Muscle of arm (tissue), 12 donors: ENCODE data around the gene MPC1. TPM values are rescaled to one million over a fixed set of nuclear protein-coding genes. Genes with fewer than 3 reads are reported as not detected.
"Not testable (repeated sequence)": the region's sequence is repeated elsewhere in the genome, so short reads cannot be mapped to it uniquely, and the experiment has no call there.

Experiments used
- DNase-seq: peaks from one replicate; pipeline ENCODE4 v3.0.0-alpha.2; 2013
- polyA plus RNA-seq, 12 donors: library from polyadenylated mRNA; unstranded; fragments of 120-200 nt; gene quantifications; one replicate each; pipeline ENCODE4 v1.2.1, GENCODE V29; 2013; ENCODE audit not compliant: insufficient read length in 12 of 12

MPC1 gene
- polyA plus RNA-seq, 12 donors = 52.6 to 90.8 (median 71.7) TPM; not detected in 1

DNA sequence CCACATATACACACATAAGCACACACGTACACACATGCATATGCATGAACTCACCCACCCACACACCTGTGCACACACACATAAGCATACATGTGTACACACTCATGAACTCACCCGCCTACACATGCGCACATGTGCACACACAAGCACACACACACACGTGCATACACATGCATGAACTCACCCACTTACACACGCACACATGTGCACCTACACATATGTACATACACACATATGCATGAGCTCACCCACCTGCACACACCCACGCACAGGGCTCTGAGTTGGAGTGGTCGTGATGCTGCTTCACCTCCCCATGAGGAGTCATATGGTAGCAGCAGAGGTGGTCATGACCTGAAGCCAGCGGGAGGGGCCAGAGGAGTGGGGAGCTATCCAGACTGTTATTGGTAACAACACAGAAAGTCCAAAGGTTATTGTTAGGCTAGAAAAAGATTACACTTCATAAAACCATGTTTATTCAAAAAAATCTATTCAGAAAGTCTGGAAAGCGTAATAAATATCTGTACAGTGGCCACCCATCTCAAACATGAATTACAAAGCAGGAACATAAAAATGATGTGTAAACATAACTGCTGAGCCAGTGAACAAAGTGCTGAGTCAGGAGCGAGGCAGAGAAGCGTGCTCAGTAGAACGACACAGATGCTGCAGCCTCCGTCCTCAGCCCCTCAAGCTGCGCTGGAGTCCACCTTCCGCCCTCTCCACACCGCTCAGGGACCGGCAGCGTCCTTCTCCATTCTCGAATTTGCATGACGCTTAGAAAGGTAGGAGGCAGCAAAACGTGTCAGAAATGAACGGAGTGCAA, 26.4 kb upstream of the MPC1 start:
- DNase-seq = no peak

DNA sequence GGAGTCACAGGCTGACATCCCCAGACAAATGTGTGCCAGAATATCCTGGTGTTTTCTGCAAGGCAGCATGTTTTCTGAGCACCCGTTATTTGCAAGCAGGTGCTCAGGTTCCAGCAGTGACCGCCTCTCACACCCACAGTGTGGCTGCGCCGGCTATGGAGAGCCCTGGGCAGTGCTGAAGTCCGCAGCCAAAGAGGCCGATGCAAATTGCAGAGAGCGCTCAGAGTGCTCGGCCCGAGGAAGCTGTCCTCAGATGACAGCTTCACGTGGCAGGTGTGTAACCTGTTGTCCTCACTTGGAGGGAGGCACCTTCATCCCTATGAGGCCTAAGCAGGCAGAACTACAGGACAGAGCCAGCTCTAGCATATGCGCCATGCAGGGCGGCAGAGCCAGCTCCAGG, 23.5 kb upstream of the MPC1 start:
- DNase-seq = no peak

DNA sequence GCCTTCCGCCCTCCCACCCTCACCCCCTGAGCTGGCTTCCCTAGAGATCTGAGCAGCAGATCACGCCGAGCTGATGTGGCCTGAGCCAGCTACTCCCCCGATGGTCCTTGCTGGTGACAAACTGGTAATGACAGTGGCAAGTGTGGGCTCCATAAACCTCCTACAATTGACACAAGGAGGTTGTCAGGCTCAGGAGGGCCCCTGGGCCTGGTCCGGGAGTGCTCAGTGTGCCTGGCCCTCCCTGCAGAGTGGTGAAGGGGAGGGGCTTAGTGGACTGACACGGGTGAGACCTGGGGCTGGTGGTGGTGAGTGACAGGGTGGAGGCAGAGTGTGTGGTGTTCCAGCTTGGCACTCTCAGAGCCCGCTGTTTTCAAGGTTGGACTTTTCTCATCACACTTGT, 22.6 kb upstream of the MPC1 start:
- DNase-seq = no peak

DNA sequence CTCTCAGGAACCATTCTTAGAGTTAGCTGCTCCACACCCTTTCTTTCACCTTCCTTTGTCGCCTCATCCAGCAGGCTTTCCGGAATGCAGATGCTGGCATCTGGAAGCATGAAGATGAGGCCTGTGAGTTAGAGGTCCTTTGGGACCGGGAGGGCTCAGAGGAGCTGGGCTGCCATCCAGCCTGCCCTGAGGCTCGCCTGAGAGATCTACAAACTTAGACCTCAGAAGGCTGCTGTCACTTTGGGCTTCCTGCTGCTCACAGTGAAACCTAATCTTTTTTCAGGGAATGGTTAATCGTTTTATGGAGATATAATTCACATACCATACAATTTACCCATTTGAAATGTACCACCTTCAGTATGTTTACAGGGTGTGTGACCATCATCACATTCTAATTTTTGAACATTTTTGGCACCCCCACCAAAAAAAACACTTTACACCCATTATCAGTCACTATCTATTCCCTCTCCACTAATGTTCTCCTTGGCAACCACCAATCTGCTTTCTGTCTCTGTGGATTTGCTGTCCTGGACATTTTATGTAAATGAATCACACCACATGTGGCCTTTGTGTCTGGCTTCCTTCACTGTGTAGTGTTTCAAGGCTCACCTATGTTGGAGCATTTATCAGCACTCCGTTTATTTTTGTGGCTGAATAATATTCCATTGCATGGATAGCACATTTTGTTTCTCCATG, 20.0 kb upstream of the MPC1 start:
- DNase-seq = no peak

DNA sequence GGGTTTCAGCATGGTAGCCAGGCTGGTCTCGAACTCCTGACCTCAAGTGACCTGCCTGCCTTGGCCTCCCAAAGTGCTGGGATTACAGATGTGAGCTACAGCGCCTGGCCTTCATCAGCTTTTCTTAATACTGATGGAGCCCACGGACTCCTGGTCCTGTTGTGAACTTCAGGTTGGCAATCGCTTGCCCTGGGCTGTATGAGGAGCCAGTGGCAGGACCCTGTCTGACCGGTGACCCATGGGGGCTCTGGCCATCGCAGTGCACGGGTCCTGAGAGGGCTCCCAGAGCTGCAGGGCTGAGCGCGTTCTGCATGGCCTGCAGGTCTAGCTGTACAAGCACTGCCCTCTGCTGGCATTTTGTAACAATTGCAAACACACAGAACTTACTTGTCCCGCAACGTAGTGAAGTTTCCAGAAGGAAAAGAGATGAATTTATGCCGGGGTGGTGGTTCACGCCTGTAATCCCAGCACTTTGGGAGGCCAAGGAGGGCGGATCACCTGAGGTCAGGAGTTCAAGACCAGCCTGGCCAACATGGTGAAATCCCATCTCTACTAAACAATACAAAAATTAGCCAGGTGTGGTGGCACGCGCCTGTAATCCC, 18.0 kb upstream of the MPC1 start:
- DNase-seq = peak; percentile 68

DNA sequence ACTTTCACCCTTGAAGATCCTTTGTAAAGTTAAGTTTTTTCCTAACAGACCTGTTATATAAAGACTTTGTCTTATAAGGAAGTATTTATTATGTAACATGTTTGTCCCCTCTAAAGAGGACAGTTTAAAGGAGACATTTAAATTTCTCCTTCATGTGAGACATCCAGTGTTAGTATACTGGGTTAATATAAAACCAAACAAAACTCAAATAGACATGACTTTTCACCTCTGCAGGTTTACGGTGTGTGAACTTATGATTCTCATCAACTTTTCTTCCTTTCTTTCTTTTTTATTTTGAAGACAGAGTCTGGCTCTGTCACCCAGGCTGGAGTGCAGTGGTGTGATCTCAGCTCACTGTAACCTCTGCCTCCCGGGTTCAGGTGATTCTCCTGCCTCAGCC, 17.4 kb upstream of the MPC1 start:
- no peak for DNase-seq

DNA sequence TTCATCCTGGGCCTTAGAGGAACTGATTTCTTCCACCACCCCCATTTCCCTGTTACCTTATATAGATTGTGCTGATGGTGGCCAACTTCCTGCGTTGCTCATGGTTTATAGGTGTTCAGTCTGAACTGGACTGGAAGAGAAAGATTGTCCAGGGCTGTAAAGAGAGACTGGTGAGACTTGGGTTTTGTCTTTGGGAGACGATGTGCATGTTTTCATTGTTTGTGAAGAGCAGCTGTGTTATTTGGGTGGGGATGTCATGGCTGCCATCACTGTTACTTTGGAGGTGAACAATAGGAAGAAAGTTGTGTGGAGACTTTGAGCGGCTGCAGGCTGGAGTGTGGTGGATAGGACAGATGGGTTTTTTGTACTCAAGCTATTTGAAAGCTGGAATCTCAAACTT, 15.6 kb upstream of the MPC1 start:
- no peak for DNase-seq

DNA sequence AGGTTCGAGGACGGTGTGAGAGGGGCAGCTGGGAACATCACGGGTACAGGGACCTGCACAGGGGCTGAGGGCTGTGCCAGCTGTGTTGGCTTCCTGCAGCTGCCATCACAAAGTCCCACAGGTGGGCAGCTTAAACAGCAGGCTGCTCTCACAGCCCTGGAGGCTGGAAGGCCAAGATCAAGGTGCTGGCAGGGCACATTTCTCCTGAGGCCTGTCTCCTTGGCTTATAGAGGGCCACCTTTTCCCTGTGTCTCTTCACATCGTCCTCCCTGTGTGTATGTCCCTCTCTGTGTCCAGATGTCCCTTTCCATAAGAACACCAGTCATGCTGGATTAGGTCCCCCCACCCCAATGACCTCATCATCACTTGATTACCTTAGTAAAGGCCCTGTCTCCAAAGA, 15.1 kb upstream of the MPC1 start:
- DNase-seq = no peak

DNA sequence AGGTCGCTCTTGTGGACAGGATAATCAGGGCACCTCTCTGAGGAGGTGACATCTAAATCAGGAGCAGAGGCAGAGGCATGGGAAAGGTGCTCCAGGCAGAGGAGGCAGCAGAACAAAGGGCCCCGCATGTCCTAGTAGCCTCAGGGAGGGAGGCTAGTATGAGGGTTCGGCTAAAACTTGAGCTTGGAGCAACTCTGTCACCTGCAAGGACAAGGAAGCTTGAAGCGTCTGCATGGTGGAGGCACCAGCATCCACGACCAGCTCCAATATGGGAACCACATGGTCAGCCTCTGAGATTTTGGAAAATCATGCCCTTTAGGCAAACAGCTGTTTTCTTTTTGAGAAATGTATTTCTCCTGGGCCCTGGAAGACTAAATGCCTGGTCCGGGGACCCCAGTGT, 13.0 kb upstream of the MPC1 start:
- DNase-seq = no peak

DNA sequence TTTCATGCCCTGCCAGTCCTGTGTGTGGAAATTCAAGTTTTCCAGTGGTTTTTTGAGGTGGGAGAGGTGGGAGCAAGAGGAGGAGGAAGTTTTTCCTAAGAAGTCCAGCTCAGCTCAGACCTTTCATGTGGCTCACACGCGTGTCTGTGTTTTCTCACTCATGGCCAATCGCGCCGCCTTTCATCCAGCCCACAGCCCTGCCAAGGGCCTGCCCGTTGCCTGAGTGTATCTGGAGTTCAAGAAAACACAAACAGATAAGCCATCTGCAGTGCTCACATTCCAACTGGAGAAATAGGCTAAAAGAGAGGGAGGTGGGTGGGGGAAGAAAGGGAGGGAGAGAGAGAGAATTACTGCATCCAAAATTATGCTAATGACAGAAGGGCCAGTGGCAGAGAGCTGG, 12.6 kb upstream of the MPC1 start:
- DNase-seq = no peak

DNA sequence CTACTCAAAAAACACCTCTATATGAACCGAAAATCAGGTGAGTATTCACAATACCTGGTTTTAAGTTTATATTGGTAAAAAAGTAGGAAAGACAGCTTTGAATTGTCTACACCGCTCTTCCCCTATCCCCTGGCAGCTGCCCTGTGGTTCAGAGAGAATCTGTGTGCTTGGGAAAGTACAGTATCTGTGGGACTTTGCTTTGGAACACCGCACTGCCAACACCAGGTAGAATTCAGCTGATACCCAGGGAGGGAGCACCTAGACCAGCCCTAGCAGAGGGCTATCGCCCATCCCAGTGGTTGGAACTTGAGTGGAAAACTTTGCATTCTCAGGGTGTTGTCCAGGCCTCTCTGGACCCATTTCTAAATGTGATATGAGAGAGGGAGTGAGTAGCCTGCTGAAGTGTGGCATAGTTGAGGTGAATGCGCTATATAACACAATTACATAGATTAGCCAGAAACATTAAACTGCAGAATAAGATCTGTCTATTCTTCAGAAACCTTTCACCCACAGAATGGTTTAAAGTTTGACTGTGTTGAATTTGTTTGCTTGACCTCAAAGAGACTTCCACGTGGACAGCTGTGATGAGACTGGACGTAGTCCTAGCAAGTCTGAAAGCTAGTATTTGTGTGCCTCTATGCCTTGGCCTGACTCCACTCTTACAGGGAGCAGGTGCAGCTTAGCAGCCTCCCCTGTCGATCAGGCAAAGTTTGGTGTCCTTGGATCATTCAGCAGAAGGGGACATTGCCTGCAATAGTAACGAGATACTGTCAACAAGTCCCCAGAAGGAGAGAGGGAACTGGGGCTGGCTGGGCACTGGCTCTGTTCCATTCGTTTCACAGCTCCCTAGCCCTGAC, 11.5 kb upstream of the MPC1 start:
- peak; percentile 5 for DNase-seq

DNA sequence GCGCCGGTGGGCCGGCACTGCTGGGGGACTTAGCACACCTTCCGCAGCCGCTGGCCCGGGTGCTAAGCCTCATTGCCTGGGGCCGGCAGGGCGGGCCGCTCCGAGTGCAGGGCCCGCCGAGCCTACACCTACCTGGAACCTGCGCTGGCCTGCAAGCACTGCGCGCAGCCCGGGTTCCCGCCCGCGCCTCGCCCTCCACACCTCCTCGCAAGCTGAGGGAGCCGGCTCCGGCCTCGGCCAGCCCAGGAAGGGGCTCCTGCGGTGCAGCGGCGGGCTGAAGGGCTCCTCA, 10.7 kb upstream of the MPC1 start:
- DNase-seq = no peak

DNA sequence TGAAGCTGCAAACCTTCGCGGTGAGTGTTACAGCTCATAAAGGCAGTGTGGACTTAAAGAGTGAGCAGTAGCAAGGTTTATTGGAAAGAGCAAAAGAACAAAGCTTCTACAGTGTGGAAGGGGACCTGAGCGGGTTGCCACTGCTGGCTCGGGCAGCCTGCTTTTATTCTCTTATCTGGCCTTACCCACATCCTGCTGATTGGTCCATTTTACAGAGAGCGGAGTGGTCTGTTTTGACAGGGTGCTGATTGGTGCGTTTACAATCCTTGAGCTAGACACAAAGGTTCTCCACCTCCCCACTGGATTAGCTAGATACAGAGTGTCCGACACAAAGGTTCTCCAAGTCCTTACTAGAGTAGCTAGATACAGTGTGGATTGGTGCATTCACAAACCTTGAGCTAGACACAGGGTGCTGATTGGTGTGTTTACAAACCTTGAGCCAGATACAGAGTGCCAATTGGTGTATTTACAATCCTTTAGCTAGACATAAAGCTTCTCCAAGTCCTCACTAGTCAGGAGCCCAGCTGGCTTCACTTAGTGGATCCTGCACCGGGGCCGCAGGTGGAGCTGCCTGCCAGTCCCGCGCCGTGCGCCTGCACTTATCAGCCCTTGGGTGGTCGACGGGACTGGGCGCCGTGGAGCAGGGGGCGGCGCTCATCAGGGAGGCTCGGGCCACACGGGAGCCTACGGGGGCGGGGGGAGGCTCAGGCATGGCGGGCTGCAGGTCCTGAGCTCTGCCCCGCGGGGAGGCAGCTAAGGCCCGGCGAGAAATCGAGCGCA, 10.2 kb upstream of the MPC1 start:
- not testable (repeated sequence) for DNase-seq

DNA sequence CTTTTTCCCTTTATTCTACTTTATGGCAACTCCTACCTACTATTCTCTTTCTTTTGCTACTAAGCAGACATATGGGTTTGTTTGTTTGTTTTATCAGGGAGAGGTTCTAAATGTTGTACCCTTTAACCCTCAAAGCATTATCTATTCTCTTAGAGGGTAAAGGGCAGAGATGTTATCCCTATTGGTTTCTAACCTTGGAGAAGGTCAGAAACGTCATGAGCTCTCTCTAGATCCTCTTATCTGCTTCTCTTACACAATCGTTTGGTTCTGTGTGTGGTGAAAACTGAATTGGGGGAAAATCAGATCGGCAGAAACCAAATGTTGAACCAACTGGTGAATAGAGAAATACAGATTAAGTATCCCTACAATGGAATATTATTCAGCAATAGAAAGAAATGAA, 6.4 kb upstream of the MPC1 start:
- DNase-seq = no peak

DNA sequence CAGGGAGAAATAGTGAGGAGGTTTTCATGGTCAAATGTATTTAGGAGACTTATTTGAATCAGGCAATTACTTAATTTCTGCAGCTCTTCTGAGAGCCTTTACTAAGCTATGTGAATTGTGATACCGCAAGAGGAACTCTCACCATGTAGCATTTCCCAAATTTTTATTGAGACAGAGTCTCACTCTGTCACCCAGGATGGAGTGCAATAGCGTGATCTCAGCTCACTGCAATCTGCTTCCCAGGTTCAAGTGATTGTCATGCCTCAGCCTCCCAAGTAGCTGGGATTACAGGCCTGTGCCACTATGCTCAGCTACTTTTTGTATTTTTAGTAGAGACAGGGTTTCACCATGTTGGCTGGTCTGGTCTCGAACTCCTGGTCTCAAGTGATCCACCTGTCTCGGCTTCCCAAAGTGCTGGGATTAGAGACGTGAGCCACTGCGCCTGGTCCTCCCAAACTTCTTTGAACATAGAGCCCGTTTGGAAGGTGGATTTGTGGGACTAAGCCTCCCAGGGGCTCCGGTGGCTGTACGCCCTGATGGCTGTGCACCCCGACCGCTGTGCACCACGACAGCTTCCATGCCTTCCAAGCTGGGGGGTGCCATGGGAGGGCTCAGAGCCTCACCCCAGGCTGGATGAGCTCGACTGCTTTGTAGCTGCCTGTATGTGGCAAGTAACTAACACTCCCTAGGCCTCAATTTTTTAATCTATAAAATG, 5.7 kb upstream of the MPC1 start:
- no peak for DNase-seq

DNA sequence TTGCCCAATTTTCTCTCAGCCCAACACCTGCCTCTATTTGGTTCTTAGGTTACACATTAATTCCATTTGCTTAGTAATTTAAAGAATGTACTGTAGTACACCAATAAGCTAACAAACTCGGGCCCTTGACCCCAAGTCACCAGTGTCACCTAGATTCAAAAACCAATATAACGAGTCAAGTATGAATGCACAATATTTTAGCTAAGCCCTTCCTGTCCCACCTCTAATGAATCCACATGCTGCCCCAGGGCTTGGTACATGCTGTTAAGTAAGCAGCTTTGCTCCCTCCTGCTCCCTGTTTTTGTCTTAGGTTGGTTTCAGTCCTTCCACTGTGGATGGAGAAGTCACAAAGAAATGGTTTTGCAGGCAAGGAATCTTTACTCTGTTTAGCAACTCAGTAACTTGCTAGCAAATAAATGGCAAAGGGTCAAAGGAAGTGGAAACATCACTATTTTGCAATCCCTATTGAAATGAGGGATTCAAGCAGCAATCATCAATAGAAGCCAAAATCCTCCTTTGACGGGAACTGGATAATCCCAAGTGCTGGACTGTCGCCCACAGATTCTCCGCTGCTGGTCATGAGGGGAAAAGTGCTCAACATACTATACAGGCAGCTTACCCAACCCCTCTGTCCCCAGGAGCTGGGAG, 5.0 kb upstream of the MPC1 start:
- DNase-seq = no peak

DNA sequence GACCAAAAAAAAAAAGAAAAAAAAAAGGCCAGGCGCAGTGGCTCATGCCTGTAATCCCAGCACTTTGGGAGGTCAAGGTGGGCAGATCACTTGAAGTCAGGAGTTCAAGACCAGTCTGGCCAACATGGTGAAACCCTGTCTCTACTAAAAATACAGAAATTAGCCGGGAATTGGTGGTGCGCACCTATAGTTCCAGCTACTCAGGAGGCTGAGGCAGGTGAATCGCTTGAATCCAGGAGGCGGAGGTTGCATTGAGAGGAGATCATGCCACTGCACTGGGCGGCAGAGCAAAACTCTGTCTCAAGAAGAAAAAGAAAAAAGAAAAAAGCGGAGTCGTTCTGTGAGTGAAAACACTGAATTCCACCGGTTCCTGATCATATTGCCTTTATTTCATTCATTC, 4.4 kb upstream of the MPC1 start:
- DNase-seq = not testable (repeated sequence)

DNA sequence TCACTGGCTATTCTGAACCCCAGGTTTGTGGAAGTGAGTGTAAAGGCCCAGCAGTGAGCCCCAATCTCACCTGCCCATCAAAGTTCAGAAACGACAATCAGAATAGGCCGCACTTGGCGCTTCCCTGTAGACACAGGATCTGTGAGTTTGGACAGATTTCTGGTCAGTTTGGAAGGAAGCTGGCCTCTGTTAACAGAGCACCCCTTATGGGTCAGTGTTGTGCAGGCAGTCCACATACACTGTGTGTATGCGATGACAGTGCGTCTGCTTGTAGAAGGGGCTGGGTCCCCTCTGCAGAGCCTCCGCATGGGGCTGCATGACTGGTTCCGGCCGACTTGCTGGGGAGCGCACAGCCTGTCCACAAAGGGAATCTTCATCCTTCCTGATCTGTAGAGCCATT, 3.4 kb upstream of the MPC1 start:
- DNase-seq = no peak

DNA sequence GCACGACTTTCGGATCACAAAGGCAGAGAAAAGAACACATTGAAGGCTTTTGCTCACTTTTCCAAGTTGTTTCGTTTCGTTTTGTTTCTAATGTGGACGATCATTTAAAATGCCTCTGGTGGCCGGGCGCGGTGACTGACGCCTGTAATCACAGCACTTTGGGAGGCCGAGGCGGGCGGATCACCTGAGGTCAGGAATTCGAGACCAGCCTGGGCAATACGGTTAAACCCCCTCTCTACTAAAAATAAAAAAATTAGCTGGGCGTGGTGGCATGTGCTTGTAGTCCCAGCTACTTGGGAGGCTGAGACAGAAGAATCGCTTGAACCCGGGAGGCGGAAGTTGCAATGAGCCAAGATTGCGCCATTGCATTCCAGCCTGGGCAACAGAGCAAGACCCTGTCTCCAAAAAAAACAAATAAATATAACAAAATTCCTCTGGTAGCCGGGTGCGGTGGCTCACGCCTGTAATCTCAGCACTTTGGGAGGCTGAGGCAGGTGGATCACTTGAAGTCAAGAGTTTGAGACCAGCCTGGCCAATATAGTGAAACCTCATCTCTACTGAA, 1.1 kb upstream of the MPC1 start:
- DNase-seq = not testable (repeated sequence)

DNA sequence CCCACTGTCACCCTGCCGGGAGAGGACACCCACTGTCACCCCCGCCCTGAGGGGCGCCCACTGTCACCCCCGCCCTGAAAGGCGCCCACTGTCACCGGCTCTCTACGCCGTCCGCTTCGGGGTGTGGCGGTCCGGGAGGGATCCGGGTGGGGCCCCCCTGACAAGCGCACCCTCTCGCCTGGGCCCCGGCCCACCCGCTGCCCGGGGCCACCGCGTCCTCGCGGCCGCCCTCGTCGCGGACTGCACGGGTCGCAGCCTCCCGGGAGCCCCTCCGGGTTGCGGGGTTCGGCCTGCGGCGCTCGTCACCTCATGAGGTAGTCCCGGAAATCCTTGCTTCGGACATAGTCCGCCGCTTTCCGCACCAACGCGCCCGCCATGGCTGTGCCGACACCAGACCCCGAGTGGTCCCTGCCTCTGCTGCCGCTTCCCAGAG, 224 bp downstream of the MPC1 start:
- DNase-seq = no peak
